HG02885 (cell line): ENCODE results near the gene WBP2.

Source experiments
- ATAC-seq: cut with Tn5 transposase; IDR thresholded peaks from one replicate; pipeline ENCODE4 v1.9.1; 2021; ENCODE audit warnings: mild to moderate bottlenecking; ENCODE audit not compliant: unreplicated experiment, poor library complexity

WBP2 gene

DNA sequence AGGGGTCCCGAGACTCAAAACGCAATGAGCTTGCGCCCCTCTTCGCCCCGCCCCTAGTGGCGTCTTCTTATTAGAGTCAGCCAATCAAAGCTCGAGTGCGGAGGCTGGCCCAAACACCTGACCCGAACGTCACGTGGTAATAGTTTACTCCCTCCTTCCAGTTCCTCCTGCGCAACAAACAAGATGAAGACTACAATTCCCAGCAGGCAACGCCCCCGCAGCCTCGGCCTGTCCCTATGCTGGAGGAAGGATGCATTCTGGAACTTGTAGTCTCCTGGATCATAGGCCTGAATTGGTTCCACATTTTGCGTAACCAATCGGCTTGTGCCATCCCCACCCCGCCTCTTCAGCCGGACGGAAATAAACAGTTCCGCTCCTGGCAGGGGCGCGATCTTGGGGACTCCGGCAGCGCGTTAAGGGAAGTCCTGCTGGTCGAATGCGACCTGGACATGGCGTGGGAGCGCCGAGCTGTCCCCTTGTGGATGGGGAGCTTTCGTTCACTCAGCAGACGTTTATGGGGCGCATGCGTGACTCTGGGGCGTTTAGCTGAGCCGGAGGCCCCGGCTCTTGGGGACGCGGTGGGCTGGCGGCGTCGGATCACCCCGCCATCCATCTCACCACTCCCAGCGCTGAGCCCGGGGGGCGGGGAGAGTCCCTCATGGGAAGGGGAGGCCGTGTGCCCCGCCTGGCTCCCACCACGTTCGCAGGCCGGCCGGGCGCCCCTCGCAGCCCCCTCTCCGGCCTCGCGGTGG, at the start of gene WBP2:
Gene WBP2 (minus strand): TSS at position 26 of the 752 bp plus-strand sequence. CDS start 38 bp downstream, outside the sequence.
- ATAC-seq, result peak; percentile 86

DNA sequence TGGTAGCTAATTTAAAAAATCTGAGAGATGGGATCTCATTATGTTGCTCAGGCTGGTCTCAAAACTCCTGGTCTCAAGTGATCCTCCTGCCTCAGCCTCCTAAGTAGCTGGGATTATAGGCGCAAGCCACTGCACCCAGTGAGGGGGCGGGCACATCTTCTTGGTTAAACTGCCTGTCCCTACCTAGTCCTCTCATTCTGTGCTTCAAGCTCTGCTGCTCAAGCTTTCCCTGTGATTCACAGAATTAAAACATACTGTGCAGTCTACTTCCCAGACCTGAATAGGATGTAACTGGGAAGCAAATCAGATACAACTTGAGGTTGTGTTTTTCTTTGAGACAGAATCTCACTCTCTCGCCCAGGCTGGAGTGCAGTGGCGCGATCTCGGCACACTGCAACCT, 47.3 kb upstream of the WBP2 start:
- no peak for ATAC-seq

DNA sequence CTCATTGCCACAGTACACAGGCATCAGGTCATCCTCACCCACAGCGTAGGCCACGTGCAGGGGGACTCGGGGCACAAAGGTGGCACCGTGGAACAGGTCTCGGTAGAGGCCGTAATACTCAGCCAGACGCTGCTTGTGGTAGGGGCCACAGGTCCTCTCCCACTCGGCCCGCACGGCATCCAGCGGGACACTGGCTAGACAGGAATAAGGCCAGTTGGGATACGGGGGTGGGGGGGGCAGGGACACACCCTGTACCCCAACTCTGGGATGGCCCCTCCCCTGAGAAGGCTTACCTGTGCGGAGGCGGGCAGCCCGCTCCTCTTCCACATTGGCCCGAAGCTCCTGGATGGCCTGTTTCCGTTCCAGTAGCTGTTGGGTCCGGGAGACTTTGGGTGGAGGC, 46.6 kb upstream of the WBP2 start:
- ATAC-seq, result no peak

DNA sequence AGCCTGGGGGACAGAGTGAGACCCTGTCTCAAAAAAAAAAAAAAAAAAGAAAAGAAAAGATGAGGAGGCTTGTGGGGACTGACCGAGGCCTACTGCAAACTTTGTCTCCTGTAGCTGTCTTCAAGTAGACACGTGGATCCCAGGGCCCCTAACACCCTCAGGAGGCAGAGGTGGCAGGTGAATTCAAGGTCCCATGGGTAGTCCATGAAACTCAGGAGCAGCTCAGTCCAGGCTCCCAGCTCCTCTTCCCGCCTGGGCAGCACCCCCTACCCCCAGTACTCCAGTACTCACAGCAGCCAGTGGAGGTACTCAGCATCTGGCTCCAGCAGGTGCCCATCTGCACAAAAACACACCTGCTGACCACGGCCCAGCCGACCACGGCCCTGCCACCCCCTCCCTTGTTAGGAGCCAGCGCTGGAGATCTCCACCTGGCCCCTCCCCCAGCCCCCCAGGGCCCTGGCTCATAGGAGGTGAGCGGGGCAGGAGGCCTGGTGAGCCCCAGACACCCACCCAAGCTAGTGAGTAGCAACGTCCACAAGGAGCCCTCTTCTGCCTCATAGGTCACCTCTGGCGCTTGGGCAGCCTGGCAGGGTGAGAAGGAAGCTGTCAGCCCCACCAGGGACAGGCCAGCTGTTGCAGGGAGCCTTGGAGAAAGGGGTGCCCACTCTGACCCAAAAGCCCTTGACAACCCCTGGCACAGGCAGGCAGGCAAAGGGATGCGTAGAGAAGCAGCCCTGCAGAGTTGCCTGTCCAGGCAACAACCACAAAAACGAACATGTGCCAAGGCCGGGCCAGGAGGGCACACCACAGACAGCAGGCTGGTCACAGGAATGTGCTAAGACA, 45.8 kb upstream of the WBP2 start:
- no peak for ATAC-seq

DNA sequence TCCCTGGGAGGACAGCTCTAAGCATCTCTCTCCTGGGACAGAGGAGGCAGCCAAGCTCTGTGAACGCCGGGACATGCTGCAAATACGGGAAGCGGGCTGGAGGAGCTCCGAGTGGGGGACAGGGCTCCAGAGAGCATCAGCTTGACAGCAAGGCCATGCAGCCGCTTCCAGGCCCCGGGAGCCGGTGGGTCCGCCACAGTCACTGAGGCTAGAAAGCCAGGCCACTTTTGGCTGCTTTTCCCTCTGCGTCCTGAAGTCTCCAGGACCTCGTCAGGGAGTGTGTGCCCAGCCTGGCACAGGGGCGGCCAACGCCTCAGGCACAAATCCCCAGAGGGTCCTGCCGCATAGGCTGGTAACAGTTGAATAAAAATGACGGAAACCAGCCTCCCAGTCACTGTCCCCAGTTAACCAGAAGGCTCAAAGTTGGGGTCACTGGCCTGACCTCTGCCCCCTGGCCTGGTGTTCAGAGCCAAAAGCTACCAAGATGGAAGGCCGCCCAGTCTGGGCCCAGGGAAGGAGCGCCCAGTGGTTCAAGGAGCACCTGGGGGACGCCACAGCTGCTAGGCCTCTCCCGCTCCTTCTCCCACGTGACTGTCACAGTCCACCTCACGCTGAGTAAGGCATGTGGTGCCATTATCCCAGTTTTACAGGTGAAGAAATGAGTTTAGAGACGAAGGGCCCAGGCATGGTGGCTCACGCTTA, 44.8 kb upstream of the WBP2 start:
- ATAC-seq, result no peak

DNA sequence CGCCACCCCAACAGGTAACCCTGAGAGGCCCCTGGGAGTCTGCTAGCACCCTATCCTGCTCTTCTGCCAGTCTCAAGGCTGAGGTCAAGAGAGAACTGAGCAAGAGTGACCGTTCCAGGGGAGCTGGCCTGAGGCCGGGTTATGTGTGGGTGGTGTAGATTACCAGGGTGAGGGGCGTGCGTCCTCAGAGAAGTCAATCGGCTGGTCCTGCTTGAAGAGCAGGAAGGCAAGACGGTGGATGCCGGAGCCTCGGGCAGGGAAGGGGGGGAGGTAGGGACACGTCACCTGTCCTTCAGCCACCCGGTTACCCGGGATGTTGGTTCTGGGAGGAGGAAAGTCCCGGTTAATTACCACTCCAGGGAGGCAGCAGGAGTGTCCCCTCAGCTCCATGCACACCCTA, 44.2 kb upstream of the WBP2 start:
- no peak for ATAC-seq

DNA sequence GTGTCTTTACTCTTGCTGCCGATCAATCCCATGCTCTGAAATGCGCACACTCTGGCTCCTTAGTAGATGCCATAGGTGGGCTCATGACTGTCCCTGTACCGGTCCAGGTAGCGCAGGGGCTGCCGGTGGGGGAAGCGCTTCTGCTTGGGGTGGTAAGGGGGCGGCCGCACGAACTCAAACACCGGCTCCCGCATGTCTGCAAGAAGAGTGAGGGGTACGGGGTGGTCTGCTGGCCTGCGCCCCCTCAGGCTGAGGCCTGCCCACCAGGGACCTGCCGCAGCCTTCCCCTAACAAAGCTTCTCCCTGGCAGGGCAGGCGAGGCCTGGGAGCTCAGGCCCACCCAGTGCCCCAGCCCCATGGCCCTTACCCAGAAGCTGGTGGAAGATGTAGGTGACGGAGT, 43.7 kb upstream of the WBP2 start:
- ATAC-seq, result no peak

DNA sequence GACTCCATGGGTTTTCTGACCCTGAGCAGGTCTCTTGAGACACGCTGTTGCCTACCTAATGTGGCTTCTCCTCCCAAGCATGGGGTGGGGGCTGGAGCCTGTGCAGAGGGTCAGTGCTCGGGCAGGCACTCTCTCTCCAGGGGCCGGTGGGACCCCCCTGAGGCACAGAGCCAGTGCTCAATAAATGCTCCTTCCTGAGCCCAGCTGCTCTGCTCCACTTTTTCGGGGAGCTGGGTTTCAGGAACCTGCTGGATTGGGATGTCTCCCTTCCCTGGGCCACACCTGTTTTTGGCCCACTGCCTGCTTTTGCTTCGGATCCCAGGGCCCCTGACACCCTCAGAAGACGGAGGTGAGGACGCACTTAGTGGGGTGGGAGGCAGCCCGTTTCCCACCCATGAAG, 42.9 kb upstream of the WBP2 start:
- no peak for ATAC-seq

DNA sequence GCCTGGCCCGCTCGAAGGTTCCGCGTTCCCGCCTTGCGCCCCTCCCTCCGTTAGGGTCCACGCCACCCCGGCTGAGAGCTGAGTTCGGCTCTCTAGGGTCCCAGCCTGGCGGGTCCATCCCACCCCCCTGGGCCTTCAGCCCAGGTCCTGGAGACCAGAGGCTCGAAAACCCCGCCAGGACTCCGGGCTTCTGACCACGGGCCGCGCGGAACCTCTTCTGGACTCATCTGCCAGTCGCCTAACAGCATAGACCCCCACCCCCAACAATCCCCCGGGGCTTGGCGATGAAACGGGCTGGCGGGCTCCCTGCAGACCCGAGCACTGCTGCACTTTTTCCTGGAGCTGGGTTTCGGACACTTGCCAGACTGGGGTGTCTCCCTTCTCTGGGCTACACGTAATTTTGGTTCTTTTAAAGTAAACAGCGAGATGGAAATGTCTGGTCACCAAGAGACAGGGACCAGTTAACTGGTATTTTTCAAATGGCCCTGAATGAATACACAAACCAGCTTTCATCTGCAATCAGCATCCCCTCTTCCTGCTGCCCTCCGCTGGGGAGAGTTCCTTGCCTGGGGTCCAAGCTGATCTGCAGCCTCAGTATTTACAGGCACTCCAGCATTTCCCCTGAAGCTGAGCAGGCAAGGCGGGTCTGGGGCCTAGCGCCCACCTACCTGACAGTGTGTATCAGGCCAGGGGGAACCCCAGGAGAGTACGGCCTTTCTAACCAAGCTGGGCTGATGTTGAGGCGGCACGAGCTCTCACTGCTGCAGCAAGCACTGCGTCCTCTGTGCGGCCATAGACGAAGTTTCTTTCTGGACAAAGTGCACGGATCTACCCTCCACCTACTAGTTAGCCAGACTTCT, 42.3 kb upstream of the WBP2 start:
- no peak for ATAC-seq

DNA sequence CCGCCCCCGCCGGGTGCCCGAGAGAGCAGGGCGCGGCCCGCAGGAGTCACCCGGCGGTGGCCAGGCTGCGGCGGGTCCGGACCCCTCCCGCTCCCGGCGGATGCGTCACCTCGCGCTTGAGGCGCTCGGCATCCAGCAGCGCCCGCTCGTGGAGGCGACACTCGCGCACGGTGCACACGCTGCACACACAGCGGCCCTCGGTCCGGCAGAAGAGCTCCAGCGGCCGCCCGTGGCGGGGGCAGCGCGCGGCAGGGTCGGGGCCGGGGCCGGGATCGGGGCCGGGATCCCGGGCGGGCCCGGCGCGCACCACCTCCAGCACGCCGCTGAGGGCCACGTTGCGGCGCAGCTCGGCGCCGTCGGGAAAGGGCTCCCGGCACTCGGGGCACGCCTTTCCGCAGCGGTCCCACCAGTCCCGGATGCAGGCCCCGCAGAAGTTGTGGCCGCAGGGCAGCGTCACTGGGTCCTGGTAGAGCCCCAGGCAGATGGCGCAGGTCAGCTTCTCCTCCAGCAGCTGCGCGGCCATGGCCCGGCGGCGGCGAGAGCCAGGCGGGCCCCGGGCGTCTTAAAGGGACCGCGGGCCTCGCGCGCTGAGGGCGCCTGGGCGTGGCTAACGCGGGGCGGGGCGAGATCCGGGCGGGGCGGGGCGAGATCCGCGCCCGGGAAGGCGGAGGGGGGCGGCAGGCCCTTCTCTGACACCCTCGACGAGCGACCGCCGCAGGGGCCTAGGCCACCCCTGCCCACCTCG, 41.5 kb upstream of the WBP2 start, which contains the start of gene TRIM65:
Gene TRIM65 (minus strand): TSS at position 537 of the 745 bp plus-strand sequence. CDS start 14 bp downstream, at position 523.
- ATAC-seq, result peak; percentile 65

DNA sequence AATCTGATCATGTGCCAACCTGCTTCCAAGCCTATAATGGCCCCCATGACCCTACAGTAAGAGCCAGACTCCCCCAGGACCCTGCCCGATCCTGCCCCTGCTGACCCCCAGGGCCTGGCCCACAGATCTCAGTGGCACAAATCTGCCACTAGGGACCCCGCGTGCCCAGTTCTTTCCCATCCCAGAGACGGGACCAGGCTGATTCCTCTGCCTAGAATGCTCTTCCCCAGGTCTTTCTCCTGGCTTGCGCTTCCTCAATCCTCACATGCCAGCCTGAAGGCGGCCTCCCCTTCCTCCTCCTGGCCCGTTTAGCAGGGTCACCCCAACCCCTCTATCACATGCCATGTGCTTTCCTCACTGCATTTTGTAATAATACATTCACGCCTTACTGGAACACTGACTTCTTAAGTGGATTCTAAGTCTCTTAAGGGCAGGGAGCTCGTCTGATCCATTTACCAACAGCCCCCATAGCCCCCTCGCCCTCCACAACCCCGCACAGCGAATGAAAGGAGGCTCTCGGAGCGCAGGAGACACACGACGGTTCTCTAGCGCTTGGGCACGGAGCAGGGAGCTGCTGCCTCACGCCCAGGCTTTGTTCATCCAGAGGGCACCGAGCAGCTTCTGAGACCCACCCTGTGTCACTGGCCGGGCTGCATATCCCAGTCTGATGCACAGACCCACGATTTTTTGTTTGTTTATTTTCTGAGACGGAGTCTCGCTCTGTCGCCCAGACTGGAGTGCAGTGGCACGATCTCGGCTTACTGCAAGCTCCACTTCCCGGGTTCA, 40.4 kb upstream of the WBP2 start:
- no peak for ATAC-seq

DNA sequence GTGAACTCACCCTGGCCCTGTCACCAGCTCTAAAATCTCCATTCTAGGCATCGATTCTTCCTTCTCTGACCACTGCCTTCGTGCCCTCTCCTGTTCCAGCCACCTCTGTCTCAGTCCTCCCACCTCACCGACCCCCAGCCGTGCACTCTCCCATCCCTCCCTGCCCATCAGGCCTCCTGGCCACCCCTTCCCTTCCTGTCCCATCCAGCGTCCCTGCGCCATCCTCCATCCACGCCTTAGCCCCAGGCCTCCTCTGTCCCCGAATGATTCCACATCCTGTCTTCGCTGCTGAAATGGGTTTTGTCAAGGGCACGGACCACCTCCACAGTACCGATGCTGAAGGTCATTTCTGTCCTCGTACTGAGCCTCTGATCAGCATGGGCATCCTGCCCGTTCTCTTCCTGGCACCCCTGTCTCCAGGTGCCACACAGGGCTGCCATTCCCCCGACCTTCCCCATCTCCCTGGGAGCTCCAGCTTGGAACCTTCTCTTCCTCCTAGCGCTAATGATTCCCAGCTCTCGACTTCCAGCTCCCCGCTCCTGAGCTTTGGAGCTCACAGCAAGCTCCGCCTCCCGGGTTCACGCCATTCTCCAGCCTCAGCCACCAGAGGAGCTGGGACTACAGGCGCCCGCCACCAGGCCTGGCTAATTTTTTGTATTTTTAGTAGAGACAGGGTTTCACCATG, 39.1 kb upstream of the WBP2 start:
- no peak for ATAC-seq

DNA sequence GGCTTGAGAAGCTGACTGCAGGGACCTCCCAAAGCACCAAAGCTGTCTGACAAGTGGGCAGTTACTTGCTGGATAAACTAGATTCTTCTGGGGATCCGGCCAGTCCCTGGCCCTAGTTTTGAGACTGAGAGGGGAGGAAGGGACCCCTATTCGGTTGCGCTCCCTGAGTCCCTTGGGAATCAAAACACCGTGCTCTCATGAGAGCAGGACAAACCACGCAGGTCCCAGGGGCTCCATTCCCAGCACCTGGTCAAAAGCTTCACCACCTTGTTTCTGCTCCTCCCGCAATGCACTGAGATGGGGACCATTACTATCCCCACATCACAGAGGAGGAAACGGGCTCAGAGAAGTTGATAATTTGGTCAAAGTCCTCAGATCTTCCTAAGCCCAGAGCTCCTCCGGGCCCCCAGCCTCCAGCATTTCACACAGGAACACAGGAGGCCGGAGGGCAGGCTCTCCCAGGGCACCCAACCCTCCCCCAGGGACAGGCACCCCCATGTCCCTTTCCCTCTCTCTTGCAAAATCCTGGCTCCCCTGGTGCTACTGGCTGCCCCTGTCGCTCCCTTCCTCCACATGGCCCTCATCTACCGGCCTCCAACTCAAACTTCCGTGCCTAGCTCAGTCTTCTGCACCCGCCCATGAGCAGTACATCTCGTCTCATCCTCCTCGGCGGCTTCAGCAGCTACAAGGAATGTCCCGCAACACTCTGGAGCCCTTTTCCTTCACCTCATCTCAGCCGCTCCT, 38.3 kb upstream of the WBP2 start:
- no peak for ATAC-seq

DNA sequence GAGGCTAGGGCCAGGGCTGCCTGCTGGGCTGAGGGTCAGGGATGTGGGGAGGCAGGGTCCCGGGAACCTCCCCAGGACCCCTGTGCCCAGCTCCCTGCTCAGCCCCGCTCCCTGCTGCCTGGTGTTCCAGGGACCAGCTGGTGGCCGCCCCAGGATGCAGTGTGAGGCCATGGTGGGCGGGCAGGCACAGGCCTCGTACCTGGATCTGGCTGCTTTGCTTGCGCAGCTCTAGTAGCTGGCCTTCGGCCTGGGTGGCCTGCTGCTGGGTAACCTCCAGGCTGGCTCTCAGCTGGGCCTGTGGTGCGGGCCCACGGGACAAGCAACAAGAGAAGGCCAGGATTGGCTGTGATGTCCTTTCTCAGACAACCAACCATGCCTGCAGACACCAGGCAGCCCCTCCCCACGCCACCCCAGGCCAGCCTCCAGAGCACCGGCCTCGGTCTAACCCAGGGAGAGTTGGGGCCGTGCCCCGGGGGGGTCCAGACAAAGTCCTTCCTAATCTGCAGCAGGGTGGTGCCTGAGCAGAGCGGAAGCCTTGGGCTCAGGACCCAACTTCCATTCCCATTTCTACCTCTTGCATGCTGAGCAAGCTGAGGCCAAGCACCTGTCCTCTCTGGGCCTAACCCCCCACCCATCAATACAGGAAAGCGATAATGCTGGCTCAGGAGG, 37.6 kb upstream of the WBP2 start:
- no peak for ATAC-seq

DNA sequence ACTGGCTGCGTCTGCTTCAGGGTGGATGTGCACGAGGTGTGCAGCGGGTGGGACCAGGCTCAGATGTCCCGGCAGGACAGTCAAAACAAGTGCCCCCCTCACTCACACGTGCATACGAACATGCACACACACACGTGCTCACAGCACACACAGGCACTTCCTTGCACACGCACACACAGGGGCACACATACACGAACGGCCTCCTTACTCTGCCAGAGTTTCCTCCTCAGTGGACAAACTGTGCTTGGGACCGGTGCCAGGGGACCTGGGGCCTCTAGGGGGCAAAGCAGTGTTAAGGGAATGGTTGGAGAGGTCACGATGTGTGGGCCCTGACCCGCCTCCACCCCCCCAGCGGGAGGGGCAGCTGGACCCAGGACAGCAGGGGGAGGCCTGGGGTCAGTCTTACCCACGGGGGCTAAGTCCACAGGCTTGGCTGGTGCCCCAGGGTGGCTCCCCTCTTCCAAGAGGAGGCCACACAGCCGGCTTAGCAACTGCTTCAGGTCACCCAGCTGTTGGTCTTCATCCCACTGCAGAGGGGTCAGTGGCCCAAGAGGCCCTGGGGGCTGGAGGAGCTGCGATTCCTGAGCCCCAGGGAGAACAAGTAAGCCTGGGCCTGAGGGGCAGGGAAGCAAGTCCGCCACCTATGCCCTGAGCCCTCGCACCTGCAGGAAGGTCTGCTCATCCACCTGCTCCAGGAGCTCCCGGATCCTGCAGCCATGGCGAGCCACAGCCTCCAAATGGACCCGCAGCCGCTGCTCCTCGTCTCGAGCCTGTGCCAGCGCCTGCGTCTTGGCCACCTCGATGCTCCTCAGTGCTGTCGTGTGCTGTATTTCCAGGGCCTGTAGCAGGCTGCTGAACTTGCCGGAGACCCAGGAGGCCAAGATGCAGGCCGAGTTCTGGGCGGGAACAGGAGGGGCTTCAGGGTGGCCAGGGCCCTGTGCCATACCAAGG, 36.7 kb upstream of the WBP2 start:
- ATAC-seq, result no peak
